Body of pancreas (tissue), 4 donors: ENCODE data around the gene SCFD2.

Experiments
- CTCF ChIP-seq, 7 experiments: fragments of 450-650 bp in 4 of 7; fragments of 200-600 bp in 3 of 7; sonication (generic) in 3 of 7; IDR thresholded peaks; one replicate each; pipeline ENCODE4 v1.5.1; 2016 to 2019; ENCODE audit warnings: antibody characterized with exemption in 7 of 7
- POLR2A ChIP-seq, 3 donors: fragments of 450-650 bp; IDR thresholded peaks; one replicate each; pipeline ENCODE4 v1.6.1; 2016; ENCODE audit warnings: antibody characterized with exemption in 3 of 3, mild to moderate bottlenecking in 2 of 3

GRCh38 chr4:52942936-52943335 is 422.9 kb downstream of the SCFD2 start:
- no peak for TF ChIP-seq CTCF (IDR thresholded peaks at IDR 0.05)
- no peak for TF ChIP-seq POLR2A (IDR thresholded peaks at IDR 0.05)
